Liver (tissue), 9 donors: ENCODE measurements around the gene PCDHB14. TPM values are rescaled to one million over a fixed set of nuclear protein-coding genes. Genes with fewer than 3 reads are reported as not detected.
A peak's percentile ranks its signal among the peaks of the same experiment; 100 is the strongest.
"Not testable (repeated sequence)": the region's sequence is repeated elsewhere in the genome, so short reads cannot be mapped to it uniquely, and the experiment has no call there.

Experiments
- DNase-seq: peaks from one replicate; pipeline ENCODE4 v3.0.0-alpha.2; 2017; ENCODE audit warnings: low spot score
- H3K27ac ChIP-seq, 2 donors: one replicate each; pipeline ENCODE4 v1.7.0; 2013; ENCODE audit warnings: inconsistent platforms in 2 of 2, low read length in 2 of 2, control low read depth in 1 of 2, low read depth in 1 of 2, mild to moderate bottlenecking in 1 of 2
- H3K27me3 ChIP-seq, 4 donors: one replicate each; pipeline versions ENCODE4 v1.6.1 to v1.7.0; 2013; ENCODE audit warnings: low read length in 3 of 4, inconsistent platforms in 1 of 4, mild to moderate bottlenecking in 1 of 4, moderate library complexity in 1 of 4; ENCODE audit not compliant: control insufficient read depth in 4 of 4, insufficient read depth in 4 of 4
- H3K36me3 ChIP-seq, 4 donors: one replicate each; pipeline versions ENCODE4 v1.6.1 to v1.7.0; 2013; ENCODE audit warnings: low read length in 3 of 4, mild to moderate bottlenecking in 3 of 4, low read depth in 1 of 4, moderate library complexity in 1 of 4; ENCODE audit not compliant: control insufficient read depth in 4 of 4, insufficient read depth in 3 of 4
- H3K4me1 ChIP-seq, 4 donors: one replicate each; pipeline versions ENCODE4 v1.6.1 to v1.7.0; 2013; ENCODE audit warnings: low read length in 3 of 4, mild to moderate bottlenecking in 3 of 4, moderate library complexity in 1 of 4; ENCODE audit not compliant: control insufficient read depth in 4 of 4, insufficient read depth in 4 of 4
- H3K4me3 ChIP-seq, 3 donors: one replicate each; pipeline versions ENCODE4 v1.6.1 to v1.7.0; 2013; ENCODE audit warnings: low read length in 3 of 3, control low read depth in 1 of 3, low read depth in 1 of 3, mild to moderate bottlenecking in 1 of 3
- H3K9ac ChIP-seq, 2 donors: one replicate each; pipeline ENCODE4 v1.7.0; 2013; ENCODE audit warnings: low read length in 2 of 2, mild to moderate bottlenecking in 2 of 2, moderate library complexity in 2 of 2, control low read depth in 1 of 2, low read depth in 1 of 2
- H3K9me3 ChIP-seq, 4 donors: one replicate each; pipeline versions ENCODE4 v1.6.1 to v1.7.0; 2013; ENCODE audit warnings: low read length in 3 of 4; ENCODE audit not compliant: control insufficient read depth in 4 of 4
- ATF3 ChIP-seq: IDR thresholded peaks from 2 replicates; pipeline ENCODE4 v1.6.1; 2016; ENCODE audit warnings: antibody characterized with exemption
- CTCF ChIP-seq: fragments of 150-350 bp; IDR thresholded peaks from 2 replicates; pipeline ENCODE4 v1.5.1; 2017; ENCODE audit warnings: improper control_type of control experiment, low read depth, low read length; ENCODE audit not compliant: missing input control
- EGR1 ChIP-seq, 2 donors: IDR thresholded peaks; 2 replicates each; pipeline ENCODE4 v1.6.1; 2016 to 2018; ENCODE audit warnings: antibody characterized with exemption in 2 of 2, low read depth in 2 of 2
- FOXA1 ChIP-seq: IDR thresholded peaks from 2 replicates; pipeline ENCODE4 v1.6.1; 2016; ENCODE audit warnings: antibody characterized with exemption
- FOXA2 ChIP-seq: IDR thresholded peaks from 2 replicates; pipeline ENCODE4 v1.6.1; 2016; ENCODE audit warnings: antibody characterized with exemption
- GABPA ChIP-seq, 2 donors: IDR thresholded peaks in 1 of 2; conservative IDR thresholded peaks in 1 of 2; 2 replicates each; pipeline ENCODE4 v1.6.1; 2016; ENCODE audit warnings: antibody characterized with exemption in 2 of 2, mild to moderate bottlenecking in 1 of 2, moderate library complexity in 1 of 2
- HNF4A ChIP-seq, 2 donors: conservative IDR thresholded peaks; 2 replicates each; pipeline ENCODE4 v1.6.1; 2016; ENCODE audit warnings: antibody characterized with exemption in 2 of 2, mild to moderate bottlenecking in 2 of 2
- HNF4G ChIP-seq: IDR thresholded peaks from 2 replicates; pipeline ENCODE4 v1.6.1; 2016; ENCODE audit warnings: antibody characterized with exemption
- JUND ChIP-seq, 2 donors: IDR thresholded peaks; 2 replicates each; pipeline ENCODE4 v1.6.1; 2016; ENCODE audit warnings: antibody characterized with exemption in 2 of 2
- MAX ChIP-seq: IDR thresholded peaks from 2 replicates; pipeline ENCODE4 v1.6.1; 2016; ENCODE audit warnings: antibody characterized with exemption
- NR2F2 ChIP-seq: IDR thresholded peaks from 2 replicates; pipeline ENCODE4 v1.6.1; 2016; ENCODE audit warnings: antibody characterized with exemption
- RAD21 ChIP-seq, 2 donors: IDR thresholded peaks; 2 replicates each; pipeline ENCODE4 v1.6.1; 2016; ENCODE audit warnings: antibody characterized with exemption in 2 of 2, mild to moderate bottlenecking in 2 of 2
- RXRA ChIP-seq, 2 donors: IDR thresholded peaks; 2 replicates each; pipeline ENCODE4 v1.6.1; 2017 to 2018; ENCODE audit warnings: antibody characterized with exemption in 2 of 2, mild to moderate bottlenecking in 1 of 2
- TAF1 ChIP-seq: conservative IDR thresholded peaks from 2 replicates; pipeline ENCODE4 v1.6.1; 2016; ENCODE audit warnings: antibody characterized with exemption, mild to moderate bottlenecking
- YY1 ChIP-seq: IDR thresholded peaks from 2 replicates; pipeline ENCODE4 v1.6.1; 2016; ENCODE audit warnings: antibody characterized with exemption, mild to moderate bottlenecking
- ZBTB33 ChIP-seq: IDR thresholded peaks from 2 replicates; pipeline ENCODE4 v1.6.1; 2016; ENCODE audit warnings: antibody characterized with exemption
- WGBS: extraction: QIAGEN DNeasy Blood & Tissue Kit; methylation state at CpG from one replicate; pipeline ENCODE4 v1.1.7; 2013; 5-methylcytosine and 5-hydroxymethylcytosine counted together
- polyA plus RNA-seq, 2 donors: library from polyadenylated mRNA; stranded (reverse) in 1 of 2; unstranded in 1 of 2; fragments of 200-250 nt in 1 of 2; fragments of >200 nt in 1 of 2; fragmentation: Nextera tagmentation in 1 of 2; extraction: Ambion mirVana in 1 of 2; gene quantifications; one replicate each; pipeline versions ENCODE4 v1.2.1 to v1.2.3, GENCODE V29; 2013 to 2015
- total RNA-seq, 2 donors: library from RNA; depleted of rRNA; stranded (reverse); fragments of >200 nt; gene quantifications; one replicate each; pipeline ENCODE4 v1.2.3, GENCODE V29; 2014
- donor health status: healthy.
- donor health status: healthy.
- donor health status: healthy.
- donor health status: healthy.
- donor health status: healthy.

PCDHB14 gene
- total and polyA plus RNA-seq, 4 donors: 0.10 to 0.47 (median 0.32) TPM

GRCh38 chr5:141234109-141234667 lies 11.0 kb downstream of the PCDHB14 start:
- TF ChIP-seq RAD21 (IDR thresholded peaks at IDR 0.05) (no peak), NR2F2 (no peak), HNF4A (conservative IDR thresholded peaks at IDR 0.05) (no peak), MAX (no peak)
- Histone ChIP-seq H3K27ac (no peak overlapping the region), H3K9ac (no peak overlapping the region), H3K36me3 (no peaks in the 10 kb centered on the region), H3K27me3 (peaks cover 0 to 3% (median 1%) of the 10 kb centered on the region in 4 donors), H3K4me1 (no peaks in the 10 kb centered on the region), H3K4me3 (peak overlapping the region; percentile 2 to 67 (median 28)), H3K9me3 (peaks cover 30 to 74% (median 47%) of the 10 kb centered on the region in 4 donors)
- no peak for DNase-seq
- 8% methylated on average over 15 of the region's 15 CpGs for WGBS

- Histone ChIP-seq H3K4me3 (peak overlapping the region in 2 of 3 donors; percentile 27 to 50), H3K9me3 (peaks cover 37 to 87% (median 58%) of the 10 kb centered on the region in 4 donors)
- H3K9ac ChIP-seq, H3K27ac ChIP-seq, DNase-seq, H3K36me3 ChIP-seq, H3K27me3 ChIP-seq, H3K4me1 ChIP-seq: not testable (repeated sequence)
- 24% methylated on average over 40 of the region's 40 CpGs for WGBS
Measured at GRCh38 chr5:141235922-141236321, 12.8 kb downstream of the PCDHB14 start.

GRCh38 chr5:141236516-141237313 lies 13.6 kb downstream of the PCDHB14 start:
- WGBS: 17% methylated on average over 32 of the region's 32 CpGs
- H3K4me3 ChIP-seq: peak overlapping the region in 1 of 3 donors; percentile 24

GRCh38 chr5:141241496-141241895 lies 18.4 kb downstream of the PCDHB14 start:
- Histone ChIP-seq H3K36me3 (no peaks in the 10 kb centered on the region), H3K27ac (no peak overlapping the region), H3K4me3 (peak overlapping the region in 1 of 3 donors; percentile 43), H3K9me3 (peaks cover 49 to 85% (median 60%) of the 10 kb centered on the region in 4 donors), H3K4me1 (no peaks in the 10 kb centered on the region), H3K27me3 (no peaks in the 10 kb centered on the region), H3K9ac (no peak overlapping the region)
- WGBS: 19% methylated on average over 43 of the region's 43 CpGs
- no peak for DNase-seq
- TF ChIP-seq ATF3 (no peak), JUND (IDR thresholded peaks at IDR 0.05) (no peak), GABPA (IDR thresholded peaks at IDR 0.05 in 1 of 2, conservative IDR thresholded peaks at IDR 0.05 in 1 of 2) (no peak), EGR1 (IDR thresholded peaks at IDR 0.05; ENCODE audit: low read depth in 2 of 2) (no peak), NR2F2 (no peak), TAF1 (no peak), RAD21 (IDR thresholded peaks at IDR 0.05) (no peak), FOXA2 (no peak), CTCF (no peak), HNF4G (no peak), HNF4A (conservative IDR thresholded peaks at IDR 0.05) (no peak), FOXA1 (no peak), MAX (no peak), ZBTB33 (no peak), RXRA (IDR thresholded peaks at IDR 0.05) (no peak), YY1 (no peak)

More at GRCh38 chr5:141236516-141237313, 13.6 kb downstream of the PCDHB14 start:
- Histone ChIP-seq H3K9ac (no peak overlapping the region), H3K4me1 (no peaks in the 10 kb centered on the region), H3K36me3 (no peaks in the 10 kb centered on the region), H3K27ac (no peak overlapping the region), H3K9me3 (peaks cover 45 to 87% (median 62%) of the 10 kb centered on the region in 4 donors), H3K27me3 (peaks cover 0 to 3% (median 1%) of the 10 kb centered on the region in 4 donors)
- no peak for DNase-seq
- no peak for TF ChIP-seq ATF3
- TF ChIP-seq JUND (IDR thresholded peaks at IDR 0.05): no peak
